Right atrium auricular region (tissue), 2 donors: ENCODE results near the gene THSD7B. TPM values are rescaled to one million over a fixed set of nuclear protein-coding genes. Genes with fewer than 3 reads are reported as not detected.
A peak's percentile ranks its signal among the peaks of the same experiment; 100 is the strongest.
"Not testable (repeated sequence)": the region's sequence is repeated elsewhere in the genome, so short reads cannot be mapped to it uniquely, and the experiment has no call there.

Experiments used
- DNase-seq: peaks from one replicate; pipeline ENCODE4 v3.0.0-alpha.2; 2019; ENCODE audit warnings: low spot score
- H3K27ac ChIP-seq, 2 donors: fragments of 200-600 bp; sonication (generic); 1 replicate in 1 of 2; 2 replicates in 1 of 2; pipeline ENCODE4 v1.5.1; 2016 to 2019
- H3K27me3 ChIP-seq, 2 donors: fragments of 200-600 bp; sonication (generic); one replicate each; pipeline versions ENCODE4 v1.5.1 to v1.6.0; 2017 to 2019
- H3K36me3 ChIP-seq: fragments of 200-600 bp; sonication (generic); one replicate; pipeline ENCODE4 v1.5.1; 2016
- H3K4me1 ChIP-seq, 2 donors: fragments of 200-600 bp; sonication (generic); one replicate each; pipeline versions ENCODE4 v1.5.1 to v1.6.0; 2017 to 2019
- H3K4me3 ChIP-seq, 2 donors: fragments of 200-600 bp; sonication (generic); 1 replicate in 1 of 2; 2 replicates in 1 of 2; pipeline ENCODE4 v1.5.1; 2017 to 2019; ENCODE audit warnings: mild to moderate bottlenecking in 1 of 2, moderate library complexity in 1 of 2
- H3K9me3 ChIP-seq, 2 donors: fragments of 200-600 bp; sonication (generic); one replicate each; pipeline ENCODE4 v1.5.1; 2019
- total RNA-seq, 2 donors: library from RNA; depleted of rRNA; stranded (reverse); fragments of >200 nt; gene quantifications; one replicate each; pipeline ENCODE4 v1.1.0, GENCODE V29; 2016
- TF ChIP-seq, protein P1 (sequence below), 2 donors: fragments of 200-600 bp; sonication (generic); IDR thresholded peaks; one replicate each; pipeline ENCODE4 v1.5.1; 2019; ENCODE audit warnings: antibody characterized with exemption in 2 of 2

Gene THSD7B
- total RNA-seq, 2 donors from 2014 or later, result 0.07 to 0.08 TPM

DNA sequence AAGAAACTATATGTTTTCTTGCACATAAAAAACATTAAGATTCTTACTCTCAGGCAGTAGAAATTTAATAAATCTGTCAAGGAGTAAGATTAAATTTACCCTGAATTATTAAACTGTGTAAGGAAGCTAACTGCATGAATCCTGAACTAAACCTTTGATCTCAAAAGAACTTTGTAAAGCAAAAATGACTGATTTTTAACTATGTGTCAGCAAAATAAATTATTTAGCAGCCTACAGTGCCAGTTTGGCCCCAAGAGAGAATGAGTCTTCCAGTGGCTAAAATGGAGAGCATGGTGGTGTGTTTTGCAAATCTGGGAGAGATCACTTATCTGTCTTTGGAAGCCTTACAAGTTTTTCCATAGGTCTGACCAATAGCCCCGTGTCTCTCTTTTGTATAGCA lies 190.7 kb downstream of the THSD7B start:
- Histone ChIP-seq H3K4me3 (no peak overlapping the region), H3K4me1 (no peaks in the 10 kb centered on the region), H3K36me3 (no peaks in the 10 kb centered on the region), H3K27ac (no peak overlapping the region), H3K27me3 (no peaks in the 10 kb centered on the region), H3K9me3 (no peaks in the 10 kb centered on the region)
- DNase-seq, result no peak
- TF ChIP-seq, protein P1, sequence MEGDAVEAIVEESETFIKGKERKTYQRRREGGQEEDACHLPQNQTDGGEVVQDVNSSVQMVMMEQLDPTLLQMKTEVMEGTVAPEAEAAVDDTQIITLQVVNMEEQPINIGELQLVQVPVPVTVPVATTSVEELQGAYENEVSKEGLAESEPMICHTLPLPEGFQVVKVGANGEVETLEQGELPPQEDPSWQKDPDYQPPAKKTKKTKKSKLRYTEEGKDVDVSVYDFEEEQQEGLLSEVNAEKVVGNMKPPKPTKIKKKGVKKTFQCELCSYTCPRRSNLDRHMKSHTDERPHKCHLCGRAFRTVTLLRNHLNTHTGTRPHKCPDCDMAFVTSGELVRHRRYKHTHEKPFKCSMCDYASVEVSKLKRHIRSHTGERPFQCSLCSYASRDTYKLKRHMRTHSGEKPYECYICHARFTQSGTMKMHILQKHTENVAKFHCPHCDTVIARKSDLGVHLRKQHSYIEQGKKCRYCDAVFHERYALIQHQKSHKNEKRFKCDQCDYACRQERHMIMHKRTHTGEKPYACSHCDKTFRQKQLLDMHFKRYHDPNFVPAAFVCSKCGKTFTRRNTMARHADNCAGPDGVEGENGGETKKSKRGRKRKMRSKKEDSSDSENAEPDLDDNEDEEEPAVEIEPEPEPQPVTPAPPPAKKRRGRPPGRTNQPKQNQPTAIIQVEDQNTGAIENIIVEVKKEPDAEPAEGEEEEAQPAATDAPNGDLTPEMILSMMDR (IDR thresholded peaks at IDR 0.05), result no peak

DNA sequence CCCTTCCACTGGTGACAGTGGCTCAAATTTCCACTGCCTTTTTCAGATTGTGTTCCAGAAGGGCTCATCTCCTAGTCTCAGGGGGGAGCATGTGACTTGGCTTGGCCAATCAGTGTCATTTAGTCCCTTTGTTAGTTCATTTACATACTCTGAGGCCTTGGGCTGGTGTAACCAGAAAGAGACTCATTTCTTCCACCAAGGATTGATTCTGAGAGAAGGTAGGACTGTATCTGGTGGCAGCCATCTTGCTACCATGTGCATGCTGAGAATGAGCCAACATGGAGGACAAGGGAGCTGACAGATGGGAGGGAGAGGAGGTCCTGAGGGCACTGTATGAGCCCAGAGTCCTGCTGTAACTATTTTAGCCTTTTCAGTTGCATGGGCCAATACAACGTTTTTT lies 191.7 kb downstream of the THSD7B start:
- Histone ChIP-seq H3K4me1 (no peaks in the 10 kb centered on the region), H3K36me3 (no peaks in the 10 kb centered on the region), H3K9me3 (no peaks in the 10 kb centered on the region), H3K27ac (no peak overlapping the region), H3K4me3 (no peak overlapping the region), H3K27me3 (no peaks in the 10 kb centered on the region)
- TF ChIP-seq, protein P1 (IDR thresholded peaks at IDR 0.05), result no peak
- DNase-seq, result no peak

DNA sequence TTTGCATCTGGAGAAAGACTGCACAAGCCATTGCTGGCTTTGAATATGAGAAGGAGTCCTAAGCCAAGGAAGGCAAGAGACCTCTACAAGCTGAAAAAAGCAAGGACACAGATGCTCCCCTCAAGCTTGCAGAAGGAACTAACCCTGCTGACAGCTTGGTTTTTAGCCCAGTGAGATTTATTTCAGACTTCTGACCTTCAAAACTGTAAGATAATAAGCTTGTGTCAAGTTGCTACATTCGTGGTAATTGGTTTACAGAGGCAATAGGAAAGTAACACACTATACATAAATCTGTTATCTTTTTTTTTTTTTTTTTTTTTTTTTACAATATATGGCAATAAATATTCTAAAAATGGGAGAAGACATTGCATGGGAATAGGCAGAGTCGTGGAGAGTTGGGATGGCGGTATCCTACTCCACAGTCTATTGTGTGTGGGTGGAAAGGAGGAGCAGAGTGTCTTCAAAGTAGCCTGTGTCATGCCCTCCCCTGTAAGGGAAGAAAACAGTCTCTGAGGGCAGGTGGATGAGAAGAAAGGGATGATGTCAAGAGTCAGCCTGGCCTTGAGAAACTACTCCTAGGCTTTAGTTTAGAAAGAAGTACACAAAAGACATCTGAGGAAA lies 196.9 kb downstream of the THSD7B start:
- Histone ChIP-seq H3K27ac (no peak overlapping the region), H3K27me3 (no peaks in the 10 kb centered on the region), H3K4me3 (no peak overlapping the region), H3K4me1 (peaks cover 0 to 6% of the 10 kb centered on the region in 2 donors), H3K9me3 (no peaks in the 10 kb centered on the region), H3K36me3 (no peaks in the 10 kb centered on the region)
- TF ChIP-seq, protein P1 (IDR thresholded peaks at IDR 0.05), result no peak
- DNase-seq, result no peak

DNA sequence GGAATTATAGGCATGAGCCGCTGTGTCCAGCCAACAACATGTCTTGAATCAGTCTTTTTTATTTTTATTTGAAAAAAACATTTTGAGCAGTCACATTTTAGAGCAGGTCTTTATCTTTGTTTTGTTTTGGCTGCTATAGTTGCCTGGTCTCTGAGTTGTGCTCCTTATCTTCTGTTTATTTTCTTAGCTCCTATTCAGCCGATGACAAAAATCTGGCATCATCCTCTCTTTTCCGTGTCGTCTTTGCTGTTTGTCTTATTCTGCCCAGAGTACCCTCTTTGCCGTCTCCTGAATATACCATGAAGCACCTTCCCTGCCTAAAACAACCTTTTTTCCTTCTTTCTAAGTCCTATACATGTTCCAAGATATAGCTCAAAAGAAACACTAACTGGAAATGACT lies 201.1 kb downstream of the THSD7B start:
- Histone ChIP-seq H3K4me3 (peak overlapping the region in 1 of 2 donors; percentile 2), H3K27ac (no peak overlapping the region), H3K4me1 (peaks cover 0 to 7% of the 10 kb centered on the region in 2 donors), H3K36me3 (no peaks in the 10 kb centered on the region), H3K27me3 (no peaks in the 10 kb centered on the region), H3K9me3 (no peaks in the 10 kb centered on the region)
- TF ChIP-seq, protein P1 (IDR thresholded peaks at IDR 0.05), result no peak
- DNase-seq, result no peak

DNA sequence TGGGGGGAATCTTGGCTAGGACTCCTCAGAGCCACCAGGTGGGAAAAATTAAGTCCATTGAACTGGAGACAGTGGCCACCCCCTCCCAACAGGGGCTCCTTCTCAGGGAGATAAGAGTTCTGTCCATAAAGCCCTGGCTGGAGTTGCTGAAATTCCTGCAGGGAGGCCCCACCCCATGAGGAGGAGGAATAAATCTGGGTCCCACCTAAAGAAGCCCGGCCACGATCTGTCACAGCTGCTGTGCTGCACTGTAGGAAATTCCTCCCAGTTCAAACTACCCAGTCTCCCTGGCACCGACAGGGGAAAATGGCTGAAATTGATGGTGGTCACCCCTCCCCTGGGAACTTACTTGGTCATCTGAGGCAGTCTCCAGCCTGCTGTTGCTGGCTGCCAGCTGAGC lies 215.0 kb downstream of the THSD7B start:
- TF ChIP-seq, protein P1 (IDR thresholded peaks at IDR 0.05), result no peak
- DNase-seq, result no peak
- H3K4me3 ChIP-seq, result no peak overlapping the region
- H3K27me3 ChIP-seq, result no peaks in the 10 kb centered on the region
- H3K36me3 ChIP-seq, result no peaks in the 10 kb centered on the region
- no peaks in the 10 kb centered on the region for H3K9me3 ChIP-seq
- no peak overlapping the region for H3K27ac ChIP-seq
- H3K4me1 ChIP-seq, result no peaks in the 10 kb centered on the region

DNA sequence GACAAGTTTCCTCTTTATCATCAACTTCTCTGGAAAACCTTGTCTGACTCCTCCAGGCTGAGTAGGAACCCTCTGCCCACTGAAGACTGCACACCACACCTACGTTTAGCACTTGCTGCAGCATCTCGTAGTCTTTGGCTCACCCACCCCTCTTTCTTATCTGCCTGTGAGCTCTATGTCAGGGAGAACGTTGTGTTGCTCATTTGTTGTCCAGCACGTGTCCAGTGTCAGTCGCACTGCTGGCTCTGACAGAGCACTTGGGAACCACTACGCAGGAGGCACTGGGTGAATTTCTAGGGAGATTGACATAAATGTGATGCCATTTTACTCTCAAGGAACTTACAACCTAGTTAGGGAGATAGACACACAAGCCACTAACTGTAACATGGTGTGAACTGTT lies 216.3 kb downstream of the THSD7B start:
- not testable (repeated sequence) for H3K9me3 ChIP-seq, DNase-seq, H3K27me3 ChIP-seq, H3K27ac ChIP-seq, H3K4me1 ChIP-seq, H3K4me3 ChIP-seq, H3K36me3 ChIP-seq
